PFSK-1 (cell line): Measurements from ENCODE around the gene PIAS4.

Source experiments
- FOXP2 ChIP-seq: optimal IDR thresholded peaks from 2 replicates; pipeline ENCODE3; 2011; ENCODE audit warnings: borderline replicate concordance, control low read depth, inconsistent platforms; ENCODE audit not compliant: insufficient read depth; ENCODE audit errors: extremely low read length, extremely low read depth
- POLR2AphosphoS5 ChIP-seq: IDR thresholded peaks from 2 replicates; pipeline ENCODE4 v1.6.1; 2012; ENCODE audit warnings: low read depth, mild to moderate bottlenecking, control low read depth, low read length, moderate library complexity
- REST ChIP-seq, 2 experiments: IDR thresholded peaks; 2 replicates each; pipeline versions ENCODE4 v1.6.1 to v1.8.0; 2011 to 2012; ENCODE audit warnings: low read depth in 2 of 2, low read length in 2 of 2, control low read depth in 1 of 2, inconsistent platforms in 1 of 2, mild to moderate bottlenecking in 1 of 2, moderate library complexity in 1 of 2; ENCODE audit not compliant: insufficient read depth in 1 of 2
- SIN3A ChIP-seq: IDR thresholded peaks from 2 replicates; pipeline ENCODE4 v1.6.1; 2012; ENCODE audit warnings: mild to moderate bottlenecking, low read length, moderate library complexity, borderline replicate concordance; ENCODE audit not compliant: insufficient read depth
- TAF1 ChIP-seq: IDR thresholded peaks from 2 replicates; pipeline ENCODE4 v1.6.1; 2012; ENCODE audit warnings: low read length, control low read depth, borderline replicate concordance; ENCODE audit not compliant: insufficient read depth

Gene PIAS4

GRCh38 chr19:3963458-3964255, 43.9 kb upstream of the PIAS4 start:
- TF ChIP-seq POLR2AphosphoS5 (no peak), REST (IDR thresholded peaks at IDR 0.05; ENCODE audit: insufficient read depth in 1 of 2, low read depth in 2 of 2, low read length in 2 of 2) (no peak), FOXP2 (no peak), SIN3A (no peak), TAF1 (no peak)

GRCh38 chr19:3964256-3965194, 43.0 kb upstream of the PIAS4 start:
- TF ChIP-seq REST (IDR thresholded peaks at IDR 0.05; ENCODE audit: insufficient read depth in 1 of 2, low read depth in 2 of 2, low read length in 2 of 2) (no peak), FOXP2 (no peak), SIN3A (no peak), TAF1 (no peak), POLR2AphosphoS5 (no peak)

GRCh38 chr19:3966051-3967017, 41.2 kb upstream of the PIAS4 start:
- TF ChIP-seq TAF1: no peak
- no peak for TF ChIP-seq REST (IDR thresholded peaks at IDR 0.05; ENCODE audit: insufficient read depth in 1 of 2, low read depth in 2 of 2, low read length in 2 of 2)
- TF ChIP-seq SIN3A: no peak
- TF ChIP-seq POLR2AphosphoS5: no peak
- no peak for TF ChIP-seq FOXP2

GRCh38 chr19:3968556-3969434, 38.7 kb upstream of the PIAS4 start:
- TF ChIP-seq SIN3A: peak; percentile 97; the same call in 1 of the 2 replicates
- TF ChIP-seq REST (IDR thresholded peaks at IDR 0.05; ENCODE audit: insufficient read depth in 1 of 2, low read depth in 2 of 2, low read length in 2 of 2): no peak; a peak in 1 of 4 replicates
